AG04450 (cell line): ENCODE data around the gene C1R. TPM values are rescaled to one million over a fixed set of nuclear protein-coding genes. Genes with fewer than 3 reads are reported as not detected.

Experiments
- CTCF ChIA-PET: fragments of 300-600, 350-600 bp; formaldehyde crosslinking; extraction: SDS; loops from one replicate; lab custom pipeline; 2022; ENCODE audit warnings: antibody characterized with exemption, inconsistent platforms; lab: Charles Lee
- POLR2A ChIA-PET: fragments of 350-600 bp; formaldehyde crosslinking; extraction: SDS; loops from one replicate; lab custom pipeline; 2021; ENCODE audit warnings: antibody characterized with exemption, inconsistent platforms; lab: Yijun Ruan, JAX
- DNase-seq: peaks from one replicate; pipeline ENCODE4 v3.0.0-alpha.2; 2011; ENCODE audit warnings: low read depth, low spot score
- H3K27ac ChIP-seq: one replicate; pipeline ENCODE4 v1.5.1; 2012; ENCODE audit warnings: low read depth, low read length, control low read depth
- H3K27me3 ChIP-seq: one replicate; pipeline ENCODE4 v1.6.0; 2012; ENCODE audit warnings: low read length; ENCODE audit not compliant: control insufficient read depth, insufficient read depth
- H3K4me3 ChIP-seq: 2 replicates; pipeline ENCODE4 v1.5.1; 2011; ENCODE audit warnings: mild to moderate bottlenecking, low read depth, low read length, control low read depth
- H3K9me3 ChIP-seq: 2 replicates; pipeline ENCODE4 v1.5.1; 2012; ENCODE audit warnings: low read length; ENCODE audit not compliant: control insufficient read depth, insufficient read depth
- polyA plus RNA-seq: library from polyadenylated mRNA; depleted of rRNA; stranded (reverse); fragments of >200 nt; gene quantifications from 2 replicates; pipeline ENCODE4 v1.2.3, GENCODE V29; 2011
- TF ChIP-seq, protein P1 (sequence below): IDR thresholded peaks from 2 replicates; pipeline ENCODE4 v1.5.1; 2011; ENCODE audit warnings: low read depth, low read length, control low read depth, inconsistent platforms

Gene C1R
- polyA plus RNA-seq, 1 experiment, result 617 TPM

DNA sequence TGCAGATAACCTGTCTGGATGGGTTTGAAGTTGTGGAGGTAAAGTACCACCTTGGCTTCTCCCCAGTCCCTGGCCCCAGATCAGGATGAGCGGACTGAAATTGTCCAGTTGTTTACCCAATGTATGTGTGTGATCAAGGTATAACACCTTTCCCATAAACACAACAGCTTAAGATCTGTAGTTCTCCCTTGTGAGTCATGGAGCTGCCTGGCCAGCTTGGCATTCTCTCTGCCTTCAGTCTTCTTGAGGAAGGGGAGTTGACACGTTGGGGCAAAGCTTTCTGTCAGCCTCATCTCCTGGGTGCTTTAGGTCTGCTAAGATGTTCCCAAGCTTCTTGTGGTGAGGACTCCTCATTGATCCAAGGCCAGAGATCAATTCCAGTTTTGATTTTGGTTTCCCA lies 25.6 kb downstream of the C1R start:
- POLR2A ChIA-PET, result no interaction called here
- DNase-seq, result no peak
- Histone ChIP-seq H3K27me3 (no peaks in the 10 kb centered on the region), H3K27ac (no peak overlapping the region), H3K9me3 (no peaks in the 10 kb centered on the region; the same call in 1 of the 2 replicates), H3K4me3 (no peak overlapping the region)
- TF ChIP-seq, protein P1, sequence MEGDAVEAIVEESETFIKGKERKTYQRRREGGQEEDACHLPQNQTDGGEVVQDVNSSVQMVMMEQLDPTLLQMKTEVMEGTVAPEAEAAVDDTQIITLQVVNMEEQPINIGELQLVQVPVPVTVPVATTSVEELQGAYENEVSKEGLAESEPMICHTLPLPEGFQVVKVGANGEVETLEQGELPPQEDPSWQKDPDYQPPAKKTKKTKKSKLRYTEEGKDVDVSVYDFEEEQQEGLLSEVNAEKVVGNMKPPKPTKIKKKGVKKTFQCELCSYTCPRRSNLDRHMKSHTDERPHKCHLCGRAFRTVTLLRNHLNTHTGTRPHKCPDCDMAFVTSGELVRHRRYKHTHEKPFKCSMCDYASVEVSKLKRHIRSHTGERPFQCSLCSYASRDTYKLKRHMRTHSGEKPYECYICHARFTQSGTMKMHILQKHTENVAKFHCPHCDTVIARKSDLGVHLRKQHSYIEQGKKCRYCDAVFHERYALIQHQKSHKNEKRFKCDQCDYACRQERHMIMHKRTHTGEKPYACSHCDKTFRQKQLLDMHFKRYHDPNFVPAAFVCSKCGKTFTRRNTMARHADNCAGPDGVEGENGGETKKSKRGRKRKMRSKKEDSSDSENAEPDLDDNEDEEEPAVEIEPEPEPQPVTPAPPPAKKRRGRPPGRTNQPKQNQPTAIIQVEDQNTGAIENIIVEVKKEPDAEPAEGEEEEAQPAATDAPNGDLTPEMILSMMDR, result no peak
- CTCF ChIA-PET, result interaction anchor here (1.0 kb wide), 1 partner anchor 43 kb away, joined by 3 read pairs; the partner anchor contains the start of gene C1RL

DNA sequence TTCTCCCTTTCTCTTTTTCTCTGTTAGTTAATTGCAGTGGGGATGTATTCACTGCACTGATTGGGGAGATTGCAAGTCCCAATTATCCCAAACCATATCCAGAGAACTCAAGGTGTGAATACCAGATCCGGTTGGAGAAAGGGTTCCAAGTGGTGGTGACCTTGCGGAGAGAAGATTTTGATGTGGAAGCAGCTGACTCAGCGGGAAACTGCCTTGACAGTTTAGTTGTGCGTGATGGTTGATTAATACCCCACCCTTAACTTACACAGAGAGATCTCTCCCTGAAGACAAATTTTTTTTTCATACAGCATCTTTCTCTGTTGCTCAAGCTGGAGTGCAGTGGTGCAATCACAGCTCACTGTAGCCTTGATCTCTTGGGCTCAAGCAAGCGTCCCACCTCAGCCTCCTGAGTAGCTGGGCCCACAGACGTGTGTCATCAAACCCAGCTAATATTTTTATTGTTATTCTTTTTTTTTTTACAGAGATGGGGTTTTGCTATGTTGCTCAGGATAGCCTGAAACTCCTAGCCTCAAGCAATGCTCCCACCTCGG lies 27.1 kb downstream of the C1R start:
- TF ChIP-seq, protein P1, result no peak
- Histone ChIP-seq H3K9me3 (no peaks in the 10 kb centered on the region; the same call in 1 of the 2 replicates), H3K27me3 (no peaks in the 10 kb centered on the region), H3K27ac (no peak overlapping the region), H3K4me3 (no peak overlapping the region)
- ChIA-PET POLR2A (no interaction called here), CTCF (no interaction called here)
- DNase-seq, result no peak

DNA sequence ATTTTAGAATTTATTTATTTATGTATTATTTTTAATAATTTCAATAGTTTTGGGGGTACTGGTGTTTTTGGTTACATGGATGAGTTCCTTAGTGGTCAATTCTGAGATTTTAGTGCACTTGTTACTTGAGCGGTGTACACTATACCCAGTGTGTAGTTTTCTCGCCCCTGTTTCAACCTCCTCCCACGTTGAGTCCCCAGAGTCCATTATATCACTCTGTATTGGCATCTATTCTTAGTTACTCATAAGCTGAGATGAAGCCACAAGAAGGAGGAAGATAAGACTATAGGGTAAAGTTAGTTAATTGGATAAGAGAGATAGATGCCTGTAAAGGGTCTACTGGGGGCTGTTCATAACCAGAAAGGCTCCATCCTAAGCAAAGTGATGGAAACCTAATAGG lies 27.7 kb downstream of the C1R start:
- Histone ChIP-seq H3K27me3 (no peaks in the 10 kb centered on the region), H3K9me3 (no peaks in the 10 kb centered on the region; the same call in 1 of the 2 replicates), H3K4me3 (no peak overlapping the region), H3K27ac (no peak overlapping the region)
- TF ChIP-seq, protein P1, result no peak
- DNase-seq, result no peak
- CTCF ChIA-PET, result no interaction called here
- POLR2A ChIA-PET, result no interaction called here

DNA sequence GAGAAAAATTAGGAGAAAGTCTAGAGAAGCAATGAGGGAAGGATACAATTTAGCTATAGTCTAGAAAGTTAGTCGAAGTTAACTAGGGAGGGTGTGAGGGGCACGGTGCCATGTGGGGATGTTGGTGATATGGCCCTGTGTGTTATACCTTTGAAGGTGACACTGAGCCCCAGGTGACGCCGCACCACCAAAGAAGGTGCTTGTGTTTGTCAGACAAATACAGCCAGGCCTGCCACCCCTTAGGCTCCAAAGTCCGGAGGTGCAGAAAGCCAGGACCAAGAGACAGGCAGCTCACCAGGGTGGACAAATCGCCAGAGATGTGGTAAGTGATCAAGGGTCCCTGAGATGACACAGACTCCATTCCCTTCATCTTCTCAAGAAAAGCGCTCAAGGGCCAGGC lies 30.6 kb downstream of the C1R start:
- H3K27me3 ChIP-seq, result no peaks in the 10 kb centered on the region
- peak overlapping the region; percentile 94 for H3K27ac ChIP-seq
- H3K9me3 ChIP-seq, result no peaks in the 10 kb centered on the region
- DNase-seq, result no peak
- POLR2A ChIA-PET, result interaction anchor here (0.6 to 1.7 kb wide), 3 partner anchors 15 to 47 kb away, joined by 7 to 11 read pairs (median 11); no protein-coding TSS in a partner anchor
- TF ChIP-seq, protein P1, result no peak
- H3K4me3 ChIP-seq, result peak overlapping the region; percentile 69
- CTCF ChIA-PET, result interaction anchor here (1.2 to 5.0 kb wide), 12 partner anchors 8 to 83 kb away, joined by 3 to 33 read pairs (median 8); partner anchors contain the start of genes C1R and C1RL

DNA sequence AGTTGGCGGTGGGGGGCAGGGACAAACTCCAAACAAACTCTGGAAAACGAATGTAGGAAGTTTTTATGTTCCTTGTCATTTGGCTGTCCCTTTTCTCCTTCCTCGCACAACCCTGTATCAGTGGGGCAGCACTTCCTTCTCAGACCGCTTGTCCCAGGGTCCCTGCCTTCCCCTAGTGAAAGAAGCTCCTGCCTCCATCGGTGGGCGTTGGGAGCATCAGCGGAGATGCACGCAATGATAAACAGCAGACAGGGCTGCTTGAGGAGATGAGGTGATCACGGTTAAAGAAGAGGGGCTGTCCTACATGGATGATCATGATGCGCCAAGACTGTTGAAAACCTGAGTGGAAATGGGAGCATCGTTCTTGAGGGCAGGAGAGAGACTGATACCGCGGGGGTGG lies 31.1 kb downstream of the C1R start:
- DNase-seq, result no peak
- H3K27ac ChIP-seq, result peak overlapping the region; percentile 94
- H3K9me3 ChIP-seq, result no peaks in the 10 kb centered on the region
- no peaks in the 10 kb centered on the region for H3K27me3 ChIP-seq
- ChIA-PET POLR2A (interaction anchor here (0.8 to 1.7 kb wide), 5 partner anchors 15 to 170 kb away, joined by 3 to 11 read pairs (median 5); partner anchors contain the start of gene LPCAT3), CTCF (interaction anchor here (0.9 to 5.0 kb wide), 15 partner anchors 8 to 83 kb away, joined by 3 to 33 read pairs (median 6); partner anchors contain the start of genes C1R, C1RL and LPCAT3)
- TF ChIP-seq, protein P1, result 0 out of 2 replicates have a peak, but pooled peaks have one; percentile 0
- H3K4me3 ChIP-seq, result peak overlapping the region; percentile 69
